ENCODE measurements around the gene MOCS1.

MOCS1 gene

DNA sequence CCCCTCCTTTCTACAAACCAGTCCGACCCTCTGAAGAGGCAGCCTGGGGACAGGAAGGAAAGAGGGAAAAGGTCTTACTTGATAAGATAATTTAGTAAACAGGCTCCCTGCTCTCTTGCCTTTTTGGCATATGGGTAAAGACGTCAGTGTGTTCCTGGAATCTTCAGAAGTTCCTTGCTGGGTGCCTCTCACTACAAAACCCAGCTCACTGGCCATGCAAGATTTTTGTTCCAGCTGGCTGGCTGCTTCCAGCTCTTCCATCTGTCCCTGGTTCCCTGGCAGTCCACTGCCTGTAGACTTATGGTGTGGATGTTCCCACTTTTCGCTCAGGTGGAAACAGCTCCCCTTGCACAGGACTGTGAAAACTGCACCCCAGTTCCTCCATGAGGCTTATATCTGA, 57.4 kb downstream of the MOCS1 start:
- CTCF ChIA-PET = interaction anchor here (0.7 to 3.4 kb wide), 3 partner anchors 11 to 13 kb away, joined by 3 to 23 read pairs (median 3); no protein-coding TSS in a partner anchor
- POLR2A ChIA-PET = no interaction called here

GRCh38 chr6:39876111-39876510, 58.2 kb downstream of the MOCS1 start:
- POLR2A ChIA-PET = no interaction called here
- CTCF ChIA-PET = interaction anchor here (1.2 to 3.4 kb wide), 2 partner anchors 11 to 12 kb away, joined by 3 to 23 read pairs; no protein-coding TSS in a partner anchor
- no peak for DNase-seq (ENCODE audit: extremely low spot score)
- TF ChIP-seq, protein P1, sequence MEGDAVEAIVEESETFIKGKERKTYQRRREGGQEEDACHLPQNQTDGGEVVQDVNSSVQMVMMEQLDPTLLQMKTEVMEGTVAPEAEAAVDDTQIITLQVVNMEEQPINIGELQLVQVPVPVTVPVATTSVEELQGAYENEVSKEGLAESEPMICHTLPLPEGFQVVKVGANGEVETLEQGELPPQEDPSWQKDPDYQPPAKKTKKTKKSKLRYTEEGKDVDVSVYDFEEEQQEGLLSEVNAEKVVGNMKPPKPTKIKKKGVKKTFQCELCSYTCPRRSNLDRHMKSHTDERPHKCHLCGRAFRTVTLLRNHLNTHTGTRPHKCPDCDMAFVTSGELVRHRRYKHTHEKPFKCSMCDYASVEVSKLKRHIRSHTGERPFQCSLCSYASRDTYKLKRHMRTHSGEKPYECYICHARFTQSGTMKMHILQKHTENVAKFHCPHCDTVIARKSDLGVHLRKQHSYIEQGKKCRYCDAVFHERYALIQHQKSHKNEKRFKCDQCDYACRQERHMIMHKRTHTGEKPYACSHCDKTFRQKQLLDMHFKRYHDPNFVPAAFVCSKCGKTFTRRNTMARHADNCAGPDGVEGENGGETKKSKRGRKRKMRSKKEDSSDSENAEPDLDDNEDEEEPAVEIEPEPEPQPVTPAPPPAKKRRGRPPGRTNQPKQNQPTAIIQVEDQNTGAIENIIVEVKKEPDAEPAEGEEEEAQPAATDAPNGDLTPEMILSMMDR (IDR thresholded peaks at IDR 0.05; ENCODE audit: control extremely low read depth, extremely low read depth, low read depth, missing control alignments) = no peak

More for the DNA sequence above, 57.4 kb downstream of the MOCS1 start:
- TF ChIP-seq, protein P1 (IDR thresholded peaks at IDR 0.05; ENCODE audit: control extremely low read depth, extremely low read depth, low read depth, missing control alignments) = no peak
- DNase-seq (ENCODE audit: extremely low spot score) = no peak

DNA sequence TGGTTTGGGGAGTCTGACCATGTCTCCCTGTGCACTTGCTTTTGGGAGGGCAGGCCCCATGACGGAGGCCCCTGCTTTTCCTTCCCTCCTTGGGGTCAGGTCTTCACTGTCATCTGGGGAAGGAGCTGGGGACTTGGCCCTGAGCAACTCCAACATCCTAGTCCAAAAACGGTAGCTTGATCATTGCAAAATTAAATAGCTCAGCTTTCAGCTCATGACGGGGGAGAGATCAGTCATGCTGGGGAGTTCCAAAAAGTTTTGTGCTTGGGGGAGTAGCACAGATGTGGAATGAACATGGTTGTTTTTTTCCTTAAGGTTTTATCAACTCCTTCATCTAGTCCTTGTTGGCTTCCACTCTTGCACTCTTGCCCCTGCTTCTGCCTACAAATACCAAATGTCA, 60.8 kb downstream of the MOCS1 start:
- ChIA-PET CTCF (interaction anchor here (1.0 to 3.4 kb wide), 3 partner anchors 8 to 50 kb away, joined by 3 to 23 read pairs (median 4); no protein-coding TSS in a partner anchor), POLR2A (no interaction called here)

GRCh38 chr6:39870950-39871349, 63.3 kb downstream of the MOCS1 start:
- ChIA-PET CTCF (no interaction called here), POLR2A (no interaction called here)
- TF ChIP-seq, protein P1 (IDR thresholded peaks at IDR 0.05; ENCODE audit: control extremely low read depth, extremely low read depth, low read depth, missing control alignments) = no peak
- no peak for DNase-seq (ENCODE audit: extremely low spot score)

More for the DNA sequence above, 60.8 kb downstream of the MOCS1 start:
- no peak for DNase-seq (ENCODE audit: extremely low spot score)
- TF ChIP-seq, protein P1 (IDR thresholded peaks at IDR 0.05; ENCODE audit: control extremely low read depth, extremely low read depth, low read depth, missing control alignments) = no peak

DNA sequence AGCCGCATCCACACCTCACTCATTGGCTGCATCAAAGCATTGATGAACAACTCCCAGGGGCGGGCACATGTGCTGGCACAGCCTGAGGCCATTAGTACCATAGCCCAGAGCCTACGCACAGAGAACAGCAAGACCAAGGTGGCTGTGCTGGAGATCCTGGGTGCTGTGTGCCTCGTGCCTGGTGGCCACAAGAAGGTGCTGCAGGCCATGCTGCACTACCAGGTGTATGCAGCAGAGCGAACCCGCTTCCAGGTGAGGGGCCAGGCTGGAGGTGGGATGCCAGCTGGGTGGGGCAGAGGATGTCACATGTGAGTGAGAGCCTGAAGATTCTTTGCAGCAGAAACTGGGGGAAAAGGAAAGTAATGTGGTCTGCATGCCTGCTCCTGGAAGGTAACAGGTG, 66.7 kb downstream of the MOCS1 start:
- TF ChIP-seq, protein P1 (IDR thresholded peaks at IDR 0.05; ENCODE audit: control extremely low read depth, extremely low read depth, low read depth, missing control alignments) = no peak
- no peak for DNase-seq (ENCODE audit: extremely low spot score)
- ChIA-PET POLR2A (no interaction called here), CTCF (interaction anchor here (4.7 kb wide), 1 partner anchor 13 kb away, joined by 54 read pairs; no protein-coding TSS in a partner anchor)

DNA sequence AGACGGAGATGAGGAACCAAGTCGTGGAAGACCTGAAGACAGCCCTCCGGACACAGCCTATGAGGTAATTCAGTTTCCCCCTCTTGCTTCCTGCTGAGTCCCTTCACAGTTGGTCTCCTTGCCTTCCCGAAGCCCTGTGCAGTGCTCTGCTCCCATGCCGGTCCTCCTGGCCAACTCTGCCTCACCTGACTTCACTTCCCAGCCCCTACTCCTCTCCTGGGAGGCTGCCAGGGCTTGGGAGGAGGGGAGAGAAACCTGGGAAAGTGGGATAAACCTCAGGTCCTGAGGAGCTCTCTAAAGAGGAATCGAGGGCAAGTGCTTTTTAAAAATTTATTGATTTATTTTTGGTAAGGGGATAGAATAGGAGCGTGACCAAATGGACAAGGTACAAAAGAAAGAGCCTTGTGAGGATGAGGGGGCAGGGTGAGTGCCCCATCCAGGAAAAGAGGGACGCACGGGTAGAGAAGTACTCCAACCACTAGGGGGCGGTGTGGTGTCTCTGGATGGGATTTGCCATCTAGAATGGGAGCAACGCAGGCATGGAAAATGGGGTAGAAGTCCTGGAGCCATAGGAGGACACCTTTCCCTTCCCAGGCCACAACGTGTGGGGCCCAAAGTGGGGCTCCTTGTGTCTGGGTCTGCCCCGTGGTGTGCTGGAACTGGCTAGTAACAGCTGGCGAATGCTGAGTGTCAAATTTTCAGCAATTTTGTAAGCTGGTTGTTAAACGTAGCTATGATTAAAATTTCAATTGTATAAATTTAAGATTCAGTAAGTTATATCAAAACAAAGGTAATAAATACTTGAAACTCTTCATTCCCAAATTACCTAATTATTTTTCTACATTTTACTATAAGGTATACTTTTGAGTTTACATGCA, 69.0 kb downstream of the MOCS1 start:
- POLR2A ChIA-PET = no interaction called here

More for the DNA sequence above, 69.0 kb downstream of the MOCS1 start:
- peak; percentile 75 for DNase-seq (ENCODE audit: extremely low spot score)
- TF ChIP-seq, protein P1 (IDR thresholded peaks at IDR 0.05; ENCODE audit: control extremely low read depth, extremely low read depth, low read depth, missing control alignments) = peak; percentile 81
- CTCF ChIA-PET = interaction anchor here (0.6 to 4.7 kb wide), 30 partner anchors 10 to 1163 kb away, joined by 3 to 54 read pairs (median 4); no protein-coding TSS in a partner anchor
